Transverse colon (tissue), 4 donors: ENCODE results near the gene RAMAC. TPM values are rescaled to one million over a fixed set of nuclear protein-coding genes. Genes with fewer than 3 reads are reported as not detected.
"Not testable (repeated sequence)": the region's sequence is repeated elsewhere in the genome, so short reads cannot be mapped to it uniquely, and the experiment has no call there.

Experiments used
- DNase-seq: peaks from one replicate; pipeline ENCODE4 v3.0.0-alpha.2; 2019
- H3K27ac ChIP-seq, 4 donors: fragments of 200-600 bp; sonication (generic); 2 replicates each; pipeline ENCODE4 v1.5.1; 2016 to 2018; ENCODE audit warnings: inconsistent platforms in 4 of 4
- H3K27me3 ChIP-seq: fragments of 200-600 bp; sonication (generic); 2 replicates; pipeline ENCODE4 v1.5.1; 2017; ENCODE audit warnings: inconsistent platforms
- H3K36me3 ChIP-seq, 4 donors: fragments of 200-600 bp; sonication (generic); 2 replicates each; pipeline ENCODE4 v1.5.1; 2017 to 2019; ENCODE audit warnings: inconsistent platforms in 4 of 4
- H3K4me1 ChIP-seq, 4 donors: fragments of 200-600 bp; sonication (generic); 2 replicates each; pipeline ENCODE4 v1.5.1; 2017 to 2020; ENCODE audit warnings: inconsistent platforms in 4 of 4
- H3K4me3 ChIP-seq, 4 donors: fragments of 200-600 bp; sonication (generic); 1 replicate in 1 of 4; 2 replicates in 3 of 4; pipeline versions ENCODE4 v1.5.1 to v1.6.1; 2017 to 2019; ENCODE audit warnings: inconsistent platforms in 4 of 4
- H3K9me3 ChIP-seq, 2 donors: fragments of 200-600 bp; sonication (generic); 2 replicates each; pipeline ENCODE4 v1.5.1; 2017 to 2019; ENCODE audit warnings: inconsistent platforms in 2 of 2
- EP300 ChIP-seq: sonication (generic); formaldehyde crosslinking; IDR thresholded peaks from one replicate; pipeline ENCODE4 v1.6.1; 2017; ENCODE audit warnings: antibody characterized with exemption, low read depth
- POLR2A ChIP-seq: fragments of 450-650 bp; IDR thresholded peaks from one replicate; pipeline ENCODE4 v1.6.1; 2016; ENCODE audit warnings: antibody characterized with exemption, mild to moderate bottlenecking, moderate library complexity
- POLR2AphosphoS5 ChIP-seq, 3 donors: sonication (generic); formaldehyde crosslinking; IDR thresholded peaks; one replicate each; pipeline ENCODE4 v1.6.1; 2016; ENCODE audit warnings: antibody characterized with exemption in 3 of 3
- WGBS, 2 donors: methylation state at CpG; one replicate each; pipeline ENCODE4 v1.1.5; 2018; ENCODE audit warnings: low coverage in 1 of 2; 5-methylcytosine and 5-hydroxymethylcytosine counted together
- in situ Hi-C, 4 donors: fragments of 200-750 bp; cut with MboI; loops; one replicate each; pipeline versions ENCODE4 v1.15.0 to v1.15.1; 2017; ENCODE audit warnings: low sequenced_read_pairs in 3 of 4, low pct_ligation_motif_present in 1 of 4, low pct_unique_long_range_greater_than_20kb in 1 of 4
- intact Hi-C: fragments of 100-400 bp; cut with DNase I; formaldehyde crosslinking; loops from one replicate; pipeline ENCODE4 v1.15.1; 2023; ENCODE audit warnings: low total_unique reads
- total RNA-seq, 4 donors: library from RNA; depleted of rRNA; stranded (reverse); fragments of >200 nt; gene quantifications; one replicate each; pipeline ENCODE4 v1.1.0, GENCODE V29; 2016
- TF ChIP-seq, protein P1 (sequence below), 5 experiments: fragments of 200-600 bp in 3 of 5; fragments of 450-650 bp in 2 of 5; sonication (generic) in 3 of 5; IDR thresholded peaks; 1 replicate in 2 of 5; 2 replicates in 3 of 5; pipeline ENCODE4 v1.5.1; 2016 to 2017; ENCODE audit warnings: antibody characterized with exemption in 5 of 5, inconsistent platforms in 3 of 5, mild to moderate bottlenecking in 2 of 5, moderate library complexity in 1 of 5

The RAMAC gene
- total RNA-seq, 4 donors from 2014 or later = 2.6 to 16.8 (median 10.6) TPM

DNA sequence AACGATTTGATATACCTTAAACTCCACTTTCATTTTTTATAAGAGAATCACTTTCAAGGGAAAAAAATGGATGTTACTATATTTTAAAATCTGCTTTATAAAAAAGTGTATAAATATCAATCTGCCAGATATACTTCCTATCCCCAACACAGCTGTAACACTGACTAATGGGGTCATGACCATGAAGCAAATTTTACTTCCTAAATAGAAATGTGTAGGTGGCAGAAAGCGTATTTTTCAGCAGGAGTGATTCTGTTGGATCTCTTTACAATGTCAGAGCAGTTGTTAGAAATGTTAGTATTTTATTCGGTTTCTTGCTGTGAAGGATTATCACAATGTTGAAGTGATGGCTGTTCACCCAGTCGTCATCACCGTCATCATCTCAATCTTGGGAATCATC is 30.9 kb downstream of the RAMAC start:
- intact Hi-C loops (no loop called here), in situ Hi-C loops (loop anchor here (25.0 kb wide), 2 partner anchors 180 to 480 kb away; partner anchors contain the start of gene RPS17 (in 4 of the 4))
- 88 to 89% methylated on average over 5 of the region's 5 CpGs for WGBS, 2 donors
- H3K9me3 ChIP-seq = no peaks in the 10 kb centered on the region
- peaks cover 4 to 7% (median 5%) of the 10 kb centered on the region in 4 donors for H3K4me1 ChIP-seq
- H3K27ac ChIP-seq = no peak overlapping the region
- no peak for DNase-seq
- no peaks in the 10 kb centered on the region for H3K27me3 ChIP-seq
- H3K36me3 ChIP-seq = peaks cover 0 to 44% (median 17%) of the 10 kb centered on the region in 4 donors
- H3K4me3 ChIP-seq = no peak overlapping the region
- TF ChIP-seq, protein P1, sequence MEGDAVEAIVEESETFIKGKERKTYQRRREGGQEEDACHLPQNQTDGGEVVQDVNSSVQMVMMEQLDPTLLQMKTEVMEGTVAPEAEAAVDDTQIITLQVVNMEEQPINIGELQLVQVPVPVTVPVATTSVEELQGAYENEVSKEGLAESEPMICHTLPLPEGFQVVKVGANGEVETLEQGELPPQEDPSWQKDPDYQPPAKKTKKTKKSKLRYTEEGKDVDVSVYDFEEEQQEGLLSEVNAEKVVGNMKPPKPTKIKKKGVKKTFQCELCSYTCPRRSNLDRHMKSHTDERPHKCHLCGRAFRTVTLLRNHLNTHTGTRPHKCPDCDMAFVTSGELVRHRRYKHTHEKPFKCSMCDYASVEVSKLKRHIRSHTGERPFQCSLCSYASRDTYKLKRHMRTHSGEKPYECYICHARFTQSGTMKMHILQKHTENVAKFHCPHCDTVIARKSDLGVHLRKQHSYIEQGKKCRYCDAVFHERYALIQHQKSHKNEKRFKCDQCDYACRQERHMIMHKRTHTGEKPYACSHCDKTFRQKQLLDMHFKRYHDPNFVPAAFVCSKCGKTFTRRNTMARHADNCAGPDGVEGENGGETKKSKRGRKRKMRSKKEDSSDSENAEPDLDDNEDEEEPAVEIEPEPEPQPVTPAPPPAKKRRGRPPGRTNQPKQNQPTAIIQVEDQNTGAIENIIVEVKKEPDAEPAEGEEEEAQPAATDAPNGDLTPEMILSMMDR (IDR thresholded peaks at IDR 0.05) = no peak
- no peak for TF ChIP-seq EP300
- TF ChIP-seq POLR2AphosphoS5 (IDR thresholded peaks at IDR 0.05) = no peak
- no peak for TF ChIP-seq POLR2A

DNA sequence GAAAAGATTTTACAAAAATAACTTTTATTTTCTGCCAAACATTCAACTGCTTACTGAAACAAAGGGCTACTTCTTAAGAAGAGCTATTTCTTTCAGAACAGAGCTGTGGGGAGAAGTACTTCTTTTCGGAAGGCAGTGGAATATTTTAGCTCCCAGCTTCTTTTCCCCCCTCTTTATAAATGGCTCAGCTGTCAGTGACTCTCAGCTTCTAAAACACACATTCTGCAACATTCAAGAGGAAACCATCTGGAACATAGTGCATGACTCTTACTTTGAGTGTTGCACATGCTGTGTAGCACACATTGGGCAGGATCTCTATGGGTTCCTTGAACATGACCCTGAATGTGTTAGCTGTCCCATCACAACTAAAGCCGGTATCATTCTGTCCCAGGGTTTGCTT is 32.4 kb downstream of the RAMAC start:
- in situ Hi-C loops = loop anchor here (25.0 kb wide), 2 partner anchors 181 to 481 kb away; partner anchors contain the start of gene RPS17 (in 4 of the 4)
- H3K9me3 ChIP-seq = no peaks in the 10 kb centered on the region
- no peaks in the 10 kb centered on the region for H3K4me1 ChIP-seq
- no peaks in the 10 kb centered on the region for H3K27me3 ChIP-seq
- peaks cover 0 to 44% (median 17%) of the 10 kb centered on the region in 4 donors for H3K36me3 ChIP-seq
- 78 to 85% methylated on average over 2 of the region's 2 CpGs for WGBS, 2 donors
- no peak overlapping the region for H3K27ac ChIP-seq
- intact Hi-C loops = no loop called here
- H3K4me3 ChIP-seq = no peak overlapping the region
- TF ChIP-seq, protein P1 (IDR thresholded peaks at IDR 0.05) = no peak
- no peak for DNase-seq

DNA sequence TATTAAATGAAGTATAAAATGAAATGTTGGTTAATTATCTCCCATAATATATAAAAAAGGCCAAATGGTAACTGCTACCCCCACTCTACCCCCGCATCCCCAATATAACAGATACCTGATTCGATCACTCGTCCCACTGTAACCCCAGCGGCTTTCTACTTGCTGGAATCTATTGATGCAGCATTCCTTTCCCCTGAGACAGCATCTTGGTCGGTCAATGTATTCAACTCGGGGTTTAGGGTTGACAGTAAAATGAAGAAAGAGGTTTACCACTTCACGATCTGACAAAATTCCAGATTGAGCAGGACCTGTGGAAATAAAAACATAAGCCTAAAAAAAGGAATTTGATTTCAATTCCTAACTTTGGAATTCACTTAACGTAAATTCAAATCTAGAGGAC is 44.0 kb downstream of the RAMAC start:
- in situ Hi-C loops (no loop called here), intact Hi-C loops (no loop called here)
- DNase-seq = no peak
- Histone ChIP-seq H3K9me3 (no peaks in the 10 kb centered on the region), H3K4me1 (no peaks in the 10 kb centered on the region), H3K4me3 (no peak overlapping the region), H3K27me3 (no peaks in the 10 kb centered on the region), H3K36me3 (peaks cover 0 to 43% (median 14%) of the 10 kb centered on the region in 4 donors), H3K27ac (no peak overlapping the region)
- TF ChIP-seq EP300 (no peak), POLR2AphosphoS5 (IDR thresholded peaks at IDR 0.05) (no peak), POLR2A (no peak)
- TF ChIP-seq, protein P1 (IDR thresholded peaks at IDR 0.05) = no peak
- 92 to 93% methylated on average over 8 of the region's 8 CpGs for WGBS, 2 donors

DNA sequence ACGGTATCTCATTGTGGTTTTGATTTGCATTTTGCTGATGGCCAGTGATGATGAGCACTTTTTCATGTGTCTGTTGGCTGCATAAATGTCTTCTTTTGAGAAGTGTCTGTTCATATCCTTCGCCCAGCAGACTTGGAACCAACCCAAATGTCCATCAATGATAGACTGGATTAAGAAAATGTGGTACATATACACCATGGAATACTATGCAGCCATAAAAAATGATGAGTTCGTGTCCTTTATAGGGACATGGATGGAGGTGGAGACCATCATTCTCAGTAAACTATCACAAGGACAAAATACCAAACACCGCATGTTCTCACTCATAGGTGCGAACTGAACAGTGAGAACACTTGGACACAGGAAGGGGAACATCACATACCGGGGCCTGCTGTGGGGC is 45.2 kb downstream of the RAMAC start:
- H3K27me3 ChIP-seq, H3K9me3 ChIP-seq, H3K27ac ChIP-seq, H3K4me3 ChIP-seq, H3K4me1 ChIP-seq, intact Hi-C loops, in situ Hi-C loops, DNase-seq: not testable (repeated sequence)
- WGBS, 2 donors = 98 to 100% methylated on average over 4 to 6 of the region's 6 CpGs
- peaks cover 0 to 44% (median 14%) of the 10 kb centered on the region in 4 donors for H3K36me3 ChIP-seq

DNA sequence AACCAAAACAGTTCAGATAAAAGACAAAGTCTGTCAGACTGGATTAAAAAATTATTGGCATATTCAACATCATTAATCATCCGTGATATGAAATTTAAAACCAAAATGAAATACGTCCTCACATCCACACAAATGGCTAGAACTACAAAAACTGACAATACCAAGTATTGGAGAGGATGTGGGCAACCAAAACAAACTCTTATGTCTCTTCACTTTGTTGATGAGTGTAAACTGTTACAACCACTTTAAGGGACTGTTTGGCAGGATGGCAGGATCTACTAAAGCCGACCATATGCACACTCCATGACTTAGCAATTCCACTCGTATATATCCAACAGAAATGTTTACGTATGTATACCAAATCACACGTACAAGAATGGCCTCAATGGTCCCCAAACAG is 50.2 kb downstream of the RAMAC start:
- no peak for TF ChIP-seq POLR2AphosphoS5 (IDR thresholded peaks at IDR 0.05)
- no peak for TF ChIP-seq POLR2A
- no peak for TF ChIP-seq EP300
- TF ChIP-seq, protein P1 (IDR thresholded peaks at IDR 0.05) = no peak
- no peak for DNase-seq
- in situ Hi-C loops (no loop called here), intact Hi-C loops (no loop called here)
- WGBS, 2 donors = 91 to 95% methylated on average over 5 to 6 of the region's 6 CpGs
- H3K4me1 ChIP-seq = no peaks in the 10 kb centered on the region
- H3K27me3 ChIP-seq = no peaks in the 10 kb centered on the region
- peaks cover 0 to 31% (median 14%) of the 10 kb centered on the region in 4 donors for H3K36me3 ChIP-seq
- no peak overlapping the region for H3K27ac ChIP-seq
- H3K4me3 ChIP-seq = no peak overlapping the region
- H3K9me3 ChIP-seq = no peaks in the 10 kb centered on the region
